Memory B cell (primary cell): ENCODE data around the gene FLNB.

ENCODE experiments used
- ATAC-seq: fragments of 150-1000 bp; cut with Tn5 transposase; 2 replicates; pipeline ENCODE4 v1.10.0; 2021; ENCODE audit warnings: low read depth, mild to moderate bottlenecking, moderate library complexity
- DNase-seq, 2 donors: peaks; one replicate each; pipeline ENCODE4 v3.0.0; 2022; ENCODE audit warnings: low spot score in 2 of 2
- H3K27ac Mint-ChIP-seq: one replicate; pipeline ENCODE4 v1.8.0; 2022; ENCODE audit warnings: mild to moderate bottlenecking, moderate library complexity, mixed read lengths
- H3K27me3 Mint-ChIP-seq: one replicate; pipeline ENCODE4 v1.8.0; 2022; ENCODE audit warnings: mixed read lengths
- H3K36me3 Mint-ChIP-seq: one replicate; pipeline ENCODE4 v1.8.0; 2022; ENCODE audit warnings: mild to moderate bottlenecking, mixed read lengths
- H3K4me1 Mint-ChIP-seq: one replicate; pipeline ENCODE4 v1.8.0; 2022; ENCODE audit warnings: mixed read lengths
- H3K4me3 Mint-ChIP-seq: one replicate; pipeline ENCODE4 v1.8.0; 2022; ENCODE audit warnings: mild to moderate bottlenecking, moderate library complexity, mixed read lengths
- H3K9me3 Mint-ChIP-seq: one replicate; pipeline ENCODE4 v1.8.0; 2022; ENCODE audit warnings: mixed read lengths

Gene FLNB

DNA sequence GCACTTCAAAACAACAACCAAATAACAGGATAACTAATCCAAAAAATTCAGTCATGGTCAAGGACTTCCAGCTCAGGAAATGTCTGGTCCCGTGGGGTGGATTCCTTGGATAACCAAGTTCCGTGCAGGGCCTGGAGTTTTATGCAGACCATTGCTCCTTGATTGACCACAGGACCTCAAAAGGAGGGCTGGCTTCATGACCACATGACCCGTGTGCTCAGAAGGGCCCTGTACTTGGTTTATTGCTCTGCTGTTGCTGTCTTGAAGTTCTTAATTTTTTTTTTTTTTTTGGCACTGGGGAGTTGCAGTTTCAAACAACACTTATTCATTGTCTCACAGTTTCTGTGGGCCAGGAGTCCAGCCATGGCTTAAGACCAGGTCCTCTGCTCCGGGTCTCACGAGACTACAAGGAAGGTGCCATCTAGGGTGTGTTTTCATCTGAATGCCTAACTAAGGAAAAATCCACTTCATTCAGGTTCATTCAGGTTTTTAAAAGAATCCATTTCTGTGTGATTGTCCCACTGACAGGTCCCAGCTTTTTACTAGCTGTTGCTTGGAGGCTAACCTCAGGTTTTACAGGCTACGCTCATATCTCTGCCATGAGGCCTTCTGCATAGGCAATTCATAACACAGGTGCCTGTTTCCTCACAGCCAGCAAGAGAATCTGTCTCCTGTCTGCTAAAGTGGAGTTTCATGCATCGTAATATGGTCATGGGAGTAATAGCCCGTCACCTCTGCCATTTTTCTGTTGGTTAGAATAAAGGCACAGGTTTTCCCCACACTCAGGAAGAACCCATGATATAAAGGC is 65.3 kb downstream of the FLNB start:
- ATAC-seq = no peak
- peak overlapping the region; percentile 73 for H3K27ac Mint-ChIP-seq
- no peak overlapping the region for H3K4me3 Mint-ChIP-seq
- no peak for DNase-seq
- H3K4me1 Mint-ChIP-seq = peaks cover 17% of the 10 kb centered on the region
- H3K27me3 Mint-ChIP-seq = no peaks in the 10 kb centered on the region
- H3K9me3 Mint-ChIP-seq = no peaks in the 10 kb centered on the region
- peaks cover 12% of the 10 kb centered on the region for H3K36me3 Mint-ChIP-seq

DNA sequence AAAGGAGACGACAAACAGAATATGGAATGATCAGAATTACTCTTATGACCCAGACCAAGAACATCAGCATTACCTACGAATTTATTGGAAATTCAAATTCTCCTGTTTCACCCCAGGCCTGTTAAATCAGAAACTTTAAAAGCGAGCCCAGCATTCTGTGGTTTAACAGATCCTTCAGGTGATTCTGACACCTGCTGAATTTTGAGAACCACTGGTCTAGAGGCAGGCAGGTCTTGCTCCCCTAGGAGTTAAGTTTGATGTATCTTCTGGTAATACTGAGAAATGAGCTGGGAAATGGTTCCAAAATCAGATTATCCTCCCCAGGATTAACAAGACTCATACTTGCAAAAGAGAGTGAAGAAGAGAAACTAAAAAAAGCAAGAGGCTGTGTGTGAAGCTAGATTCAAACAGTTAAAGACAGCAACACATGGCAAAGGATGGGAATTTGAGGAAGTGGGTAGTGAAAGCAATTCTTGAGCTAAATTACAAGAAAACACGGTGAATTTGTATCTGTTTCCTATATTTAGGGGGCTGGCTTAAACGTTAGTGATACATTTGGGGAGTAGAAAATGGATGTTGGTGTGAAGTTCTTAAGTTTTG is 66.0 kb downstream of the FLNB start:
- Mint-ChIP-seq H3K27me3 (no peaks in the 10 kb centered on the region), H3K9me3 (no peaks in the 10 kb centered on the region), H3K36me3 (peaks cover 15% of the 10 kb centered on the region), H3K4me3 (peak overlapping the region; percentile 22), H3K4me1 (peaks cover 16% of the 10 kb centered on the region), H3K27ac (peak overlapping the region; percentile 73)
- ATAC-seq (peak; percentile 95), DNase-seq (peak in 1 of 2 donors; percentile 27)

DNA sequence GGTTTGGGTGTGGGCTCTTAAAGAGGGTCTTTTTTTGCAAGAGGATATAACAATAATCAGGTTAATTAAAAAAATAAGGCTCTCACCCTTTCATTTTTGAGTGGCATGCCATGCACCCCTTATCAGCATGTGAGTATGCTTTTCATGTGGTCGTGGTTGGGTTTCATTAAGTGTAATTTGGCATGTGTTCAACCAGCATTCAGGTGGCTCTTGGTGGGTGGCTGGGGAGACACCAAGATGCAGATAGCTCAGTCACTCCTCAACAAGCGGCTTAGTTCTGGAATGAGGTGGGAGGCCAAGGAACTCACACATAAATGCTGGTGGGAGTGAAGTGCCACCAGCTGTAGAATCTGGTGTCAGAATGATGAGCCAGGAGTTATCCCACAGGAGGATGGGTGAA is 66.8 kb downstream of the FLNB start:
- Mint-ChIP-seq H3K36me3 (peaks cover 21% of the 10 kb centered on the region), H3K27ac (no peak overlapping the region), H3K4me1 (peaks cover 16% of the 10 kb centered on the region), H3K9me3 (no peaks in the 10 kb centered on the region), H3K27me3 (no peaks in the 10 kb centered on the region), H3K4me3 (no peak overlapping the region)
- DNase-seq (no peak), ATAC-seq (no peak)

DNA sequence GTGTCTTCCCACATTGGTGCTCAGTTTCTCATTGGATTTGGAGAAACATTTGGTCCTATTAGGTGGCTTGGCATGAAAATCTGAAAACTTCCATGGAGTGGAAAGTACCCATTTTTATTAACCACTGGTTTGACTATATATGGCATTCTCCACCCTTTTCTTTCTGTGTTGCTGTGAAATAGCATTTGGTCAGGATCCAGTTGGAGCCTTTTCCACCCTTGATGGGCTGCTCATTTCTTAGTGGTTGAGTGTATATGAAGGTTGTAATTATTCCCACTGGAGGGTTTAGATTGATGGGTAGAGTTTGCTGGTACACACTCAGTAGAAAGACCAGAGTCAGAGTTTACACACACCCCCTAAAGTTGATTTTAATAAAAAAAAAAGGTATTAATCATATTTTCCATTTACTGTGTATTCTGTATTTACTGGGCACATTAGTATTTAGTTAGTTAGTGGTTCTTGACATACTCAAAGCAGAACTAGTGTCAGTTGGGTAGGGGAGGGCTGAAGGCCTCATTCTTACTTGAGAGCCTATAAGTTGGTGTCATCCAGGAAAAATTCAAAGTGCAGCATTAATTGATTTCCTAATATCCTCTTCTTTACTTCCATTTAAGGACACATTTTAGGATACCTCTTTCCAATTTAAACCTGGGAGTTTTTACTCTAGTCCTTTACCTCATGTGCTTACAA is 69.5 kb downstream of the FLNB start:
- Mint-ChIP-seq H3K27me3 (no peaks in the 10 kb centered on the region), H3K36me3 (peaks cover 32% of the 10 kb centered on the region), H3K9me3 (no peaks in the 10 kb centered on the region), H3K27ac (no peak overlapping the region), H3K4me1 (peaks cover 18% of the 10 kb centered on the region), H3K4me3 (no peak overlapping the region)
- ATAC-seq (no peak), DNase-seq (no peak)

DNA sequence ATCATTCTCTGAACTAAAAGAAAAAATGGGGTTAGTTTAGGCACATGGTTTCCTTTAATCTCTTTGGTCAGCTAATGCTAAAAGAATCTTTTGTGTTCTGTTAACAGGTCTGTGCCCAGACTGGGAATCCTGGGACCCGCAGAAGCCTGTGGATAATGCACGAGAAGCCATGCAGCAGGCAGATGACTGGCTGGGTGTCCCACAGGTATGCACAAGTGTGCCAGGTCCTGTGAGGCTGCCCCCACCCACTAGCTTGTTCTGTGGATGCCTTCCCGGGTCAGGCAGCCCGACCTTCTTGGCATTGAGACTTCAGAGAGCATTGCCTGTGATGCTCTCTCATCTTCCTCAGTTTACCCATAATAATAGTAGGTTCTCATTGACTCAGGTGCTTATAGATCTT is 70.4 kb downstream of the FLNB start:
- Mint-ChIP-seq H3K36me3 (peaks cover 34% of the 10 kb centered on the region), H3K4me1 (peaks cover 18% of the 10 kb centered on the region), H3K27ac (no peak overlapping the region), H3K9me3 (no peaks in the 10 kb centered on the region), H3K4me3 (no peak overlapping the region), H3K27me3 (no peaks in the 10 kb centered on the region)
- no peak for ATAC-seq
- no peak for DNase-seq

DNA sequence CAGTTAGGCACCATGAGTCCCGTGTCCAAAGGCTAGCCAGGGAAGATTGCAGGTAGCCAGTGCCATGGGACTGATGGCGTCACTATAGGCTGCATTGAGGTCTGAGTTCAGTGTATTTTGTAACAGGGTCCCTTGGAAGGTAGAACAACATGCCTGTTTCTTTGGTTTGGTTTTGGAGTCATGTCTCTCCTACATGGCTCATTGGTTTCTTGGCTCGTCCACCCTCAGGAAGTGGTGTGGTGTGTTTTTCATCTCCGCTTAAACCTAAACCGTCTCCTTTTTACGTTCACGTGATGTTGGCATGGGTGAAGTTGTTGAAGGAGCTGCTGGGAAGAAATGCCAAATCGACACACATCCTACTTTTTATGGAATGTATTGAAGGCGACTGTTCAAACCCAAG is 71.6 kb downstream of the FLNB start:
- no peaks in the 10 kb centered on the region for H3K9me3 Mint-ChIP-seq
- H3K27me3 Mint-ChIP-seq = no peaks in the 10 kb centered on the region
- H3K4me1 Mint-ChIP-seq = peaks cover 11% of the 10 kb centered on the region
- H3K36me3 Mint-ChIP-seq = peaks cover 38% of the 10 kb centered on the region
- H3K27ac Mint-ChIP-seq = no peak overlapping the region
- DNase-seq (no peak), ATAC-seq (no peak)
- no peak overlapping the region for H3K4me3 Mint-ChIP-seq

DNA sequence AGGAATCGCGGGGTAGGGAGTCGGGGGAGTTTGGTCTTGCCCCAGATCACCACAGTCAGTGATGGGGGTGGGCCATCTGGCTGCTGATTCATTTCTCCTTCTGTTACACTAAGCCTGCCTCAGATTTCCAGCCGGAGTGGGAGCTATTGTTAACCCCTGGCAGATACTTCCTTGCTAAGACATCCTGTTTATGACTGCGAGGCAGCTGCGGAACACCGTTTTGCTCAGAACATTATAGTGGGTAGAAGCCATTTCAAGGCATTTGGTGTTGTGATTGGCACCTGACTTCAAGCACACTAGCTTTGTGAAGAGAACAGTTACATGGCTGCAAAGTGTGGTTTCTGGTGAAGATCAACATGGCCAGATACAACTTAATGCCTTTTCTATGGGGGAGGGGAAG is 73.8 kb downstream of the FLNB start:
- peaks cover 34% of the 10 kb centered on the region for H3K36me3 Mint-ChIP-seq

DNA sequence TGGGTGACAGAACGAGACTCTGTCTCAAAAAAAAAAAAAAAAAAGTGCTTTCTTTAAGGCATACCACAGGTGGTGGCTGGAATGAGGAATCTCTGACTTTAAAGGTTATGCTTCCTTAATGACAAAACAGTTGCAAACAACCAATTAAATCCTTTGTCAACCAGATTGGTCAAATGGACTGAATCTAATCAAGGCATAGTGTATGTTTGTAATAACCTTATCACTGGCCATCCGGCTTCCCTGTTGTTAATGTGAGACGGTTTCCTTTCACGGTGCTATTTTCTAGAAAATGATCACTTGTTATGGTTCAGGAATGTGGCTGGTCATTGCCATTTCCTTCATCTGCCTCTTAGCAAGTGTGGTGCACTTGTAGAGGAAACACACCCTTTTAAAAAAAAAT is 75.9 kb downstream of the FLNB start:
- no peak overlapping the region for H3K27ac Mint-ChIP-seq
- H3K27me3 Mint-ChIP-seq = no peaks in the 10 kb centered on the region
- H3K4me3 Mint-ChIP-seq = no peak overlapping the region

More for the DNA sequence above, 73.8 kb downstream of the FLNB start:
- ATAC-seq = no peak
- Mint-ChIP-seq H3K4me3 (no peak overlapping the region), H3K9me3 (no peaks in the 10 kb centered on the region), H3K4me1 (peaks cover 20% of the 10 kb centered on the region), H3K27me3 (no peaks in the 10 kb centered on the region), H3K27ac (no peak overlapping the region)
- no peak for DNase-seq

DNA sequence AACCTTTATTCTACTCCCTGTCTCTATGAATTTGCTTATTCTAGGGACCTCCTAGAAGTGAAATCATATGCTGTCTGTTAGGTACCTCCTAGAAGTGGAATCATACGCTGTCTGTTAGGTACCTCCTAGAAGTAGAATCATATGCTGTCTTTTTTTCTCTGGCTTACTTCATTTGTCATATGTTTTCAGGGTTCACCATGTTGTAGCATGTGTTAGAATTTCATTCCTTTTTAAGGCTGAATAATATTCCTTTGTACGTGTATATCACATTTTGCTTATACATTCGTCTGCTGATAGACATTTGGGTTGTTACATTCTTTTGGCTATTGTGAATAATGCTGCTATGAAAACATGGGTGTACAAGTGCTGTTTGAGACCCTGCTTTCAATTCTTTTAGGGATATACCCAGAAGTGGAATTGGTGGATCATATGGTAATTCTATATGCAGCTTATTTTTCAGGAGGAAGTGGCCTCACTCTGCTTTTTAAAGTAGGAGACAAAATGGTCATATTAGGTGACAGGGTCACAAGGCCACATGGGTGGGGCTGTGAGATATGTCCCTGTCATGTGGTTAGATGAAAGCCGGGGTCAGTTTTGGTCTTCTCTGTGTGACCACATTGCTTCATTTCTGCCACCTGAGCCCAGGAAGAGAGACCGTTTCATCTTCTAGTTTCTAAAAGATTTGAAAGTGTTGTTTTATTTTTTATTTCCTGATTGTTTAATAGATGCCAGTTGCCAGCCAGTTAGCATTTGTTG is 76.7 kb downstream of the FLNB start:
- no peak for DNase-seq
- Mint-ChIP-seq H3K9me3 (no peaks in the 10 kb centered on the region), H3K4me3 (peak overlapping the region; percentile 50), H3K27ac (peak overlapping the region; percentile 81), H3K4me1 (peaks cover 25% of the 10 kb centered on the region), H3K36me3 (peaks cover 23% of the 10 kb centered on the region), H3K27me3 (no peaks in the 10 kb centered on the region)
- peak; percentile 5 for ATAC-seq

More for the DNA sequence above, 75.9 kb downstream of the FLNB start:
- Mint-ChIP-seq H3K4me1 (peaks cover 25% of the 10 kb centered on the region), H3K36me3 (peaks cover 28% of the 10 kb centered on the region), H3K9me3 (no peaks in the 10 kb centered on the region)
- DNase-seq (no peak), ATAC-seq (no peak)

DNA sequence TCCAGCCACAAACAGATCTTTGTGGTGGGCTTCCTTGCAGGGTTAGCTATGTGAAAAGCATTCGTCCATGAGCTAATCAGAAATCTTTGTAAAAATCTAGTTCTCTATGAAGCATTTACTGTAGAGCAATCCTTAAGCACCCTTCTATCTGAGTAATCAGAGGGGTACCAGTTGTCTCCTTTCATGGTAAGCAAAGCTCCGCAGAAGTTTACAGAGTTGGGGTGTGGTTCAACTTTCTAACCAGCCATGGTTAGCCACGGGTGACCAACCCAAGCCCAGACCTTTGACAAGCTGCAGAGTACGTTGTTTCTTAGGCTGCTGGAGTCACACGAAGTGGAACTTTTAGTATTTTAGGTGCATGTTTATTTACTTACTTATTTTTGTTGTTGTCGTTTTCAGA is 77.4 kb downstream of the FLNB start:
- H3K27ac Mint-ChIP-seq = peak overlapping the region; percentile 81
- no peaks in the 10 kb centered on the region for H3K9me3 Mint-ChIP-seq
- no peaks in the 10 kb centered on the region for H3K27me3 Mint-ChIP-seq
- DNase-seq = no peak
- H3K4me1 Mint-ChIP-seq = peaks cover 25% of the 10 kb centered on the region
- H3K36me3 Mint-ChIP-seq = peaks cover 22% of the 10 kb centered on the region
- peak; percentile 82 for ATAC-seq
- peak overlapping the region; percentile 50 for H3K4me3 Mint-ChIP-seq

DNA sequence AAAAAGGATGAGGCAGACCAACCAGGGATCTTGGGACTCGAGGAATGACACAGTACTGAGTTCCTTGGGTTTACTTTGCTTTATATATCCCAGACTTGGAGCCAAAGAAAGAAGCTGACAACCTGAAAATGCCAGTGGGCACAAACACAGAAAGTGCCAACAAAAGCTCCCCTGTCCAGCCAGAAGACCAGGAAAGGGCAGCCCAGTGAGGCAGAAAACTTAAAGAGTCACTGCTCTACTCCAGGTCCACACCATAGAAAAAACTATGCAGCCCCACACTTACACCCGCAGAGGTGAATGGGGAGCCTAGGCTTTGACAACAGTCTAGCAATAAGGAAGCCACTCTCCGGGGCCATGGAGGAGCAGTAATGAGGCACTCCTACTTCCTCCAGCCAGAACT is 80.3 kb downstream of the FLNB start:
- H3K4me3 Mint-ChIP-seq = no peak overlapping the region
- no peaks in the 10 kb centered on the region for H3K9me3 Mint-ChIP-seq
- no peaks in the 10 kb centered on the region for H3K27me3 Mint-ChIP-seq
- DNase-seq (no peak), ATAC-seq (no peak)
- H3K27ac Mint-ChIP-seq = peak overlapping the region; percentile 41
- H3K36me3 Mint-ChIP-seq = peaks cover 20% of the 10 kb centered on the region
- H3K4me1 Mint-ChIP-seq = peaks cover 22% of the 10 kb centered on the region

DNA sequence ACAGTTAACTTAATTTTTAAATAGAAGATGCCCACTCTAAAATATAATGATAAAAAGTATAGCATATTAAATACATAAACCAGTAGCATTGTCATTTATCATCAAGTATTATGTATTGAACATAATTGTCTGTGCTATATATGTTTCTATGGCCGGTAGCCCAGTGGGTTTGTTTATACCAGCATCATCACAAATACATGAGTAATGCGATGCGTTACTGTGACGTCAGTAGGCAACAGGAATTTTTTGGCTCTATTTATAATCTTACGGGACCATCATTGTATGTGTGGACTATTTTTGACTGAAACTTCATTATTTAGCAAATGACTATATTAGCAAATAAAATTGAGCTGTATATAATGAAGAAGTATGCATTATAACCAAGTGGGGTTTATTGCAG is 82.1 kb downstream of the FLNB start:
- Mint-ChIP-seq H3K9me3 (no peaks in the 10 kb centered on the region), H3K4me3 (no peak overlapping the region), H3K27ac (no peak overlapping the region), H3K36me3 (peaks cover 18% of the 10 kb centered on the region), H3K4me1 (peaks cover 17% of the 10 kb centered on the region), H3K27me3 (no peaks in the 10 kb centered on the region)
- ATAC-seq = no peak
- no peak for DNase-seq

DNA sequence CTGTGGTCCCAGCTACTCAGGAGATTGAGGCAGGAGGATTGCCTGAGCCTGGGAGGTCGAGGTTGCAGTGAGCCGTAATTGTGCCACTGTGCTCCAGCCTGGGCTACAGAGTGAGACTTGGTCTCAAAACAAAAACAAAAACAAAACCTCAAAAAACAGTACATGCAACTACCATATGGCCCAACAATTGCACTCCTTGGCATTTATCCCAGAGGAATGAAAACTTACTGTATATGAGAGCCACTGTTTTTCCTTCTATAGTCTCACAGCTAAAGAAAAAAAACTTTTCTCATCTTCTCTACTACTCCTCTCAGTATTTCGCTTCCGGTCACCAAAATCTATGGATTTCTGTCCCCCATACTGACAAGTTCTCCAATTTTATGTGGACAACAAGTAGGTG is 84.3 kb downstream of the FLNB start:
- Mint-ChIP-seq H3K4me3 (no peak overlapping the region), H3K27ac (no peak overlapping the region), H3K36me3 (peaks cover 35% of the 10 kb centered on the region), H3K27me3 (no peaks in the 10 kb centered on the region), H3K9me3 (no peaks in the 10 kb centered on the region), H3K4me1 (peaks cover 8% of the 10 kb centered on the region)
- no peak for ATAC-seq
- no peak for DNase-seq
